ENCODE results near the gene SF3B6.

DNA sequence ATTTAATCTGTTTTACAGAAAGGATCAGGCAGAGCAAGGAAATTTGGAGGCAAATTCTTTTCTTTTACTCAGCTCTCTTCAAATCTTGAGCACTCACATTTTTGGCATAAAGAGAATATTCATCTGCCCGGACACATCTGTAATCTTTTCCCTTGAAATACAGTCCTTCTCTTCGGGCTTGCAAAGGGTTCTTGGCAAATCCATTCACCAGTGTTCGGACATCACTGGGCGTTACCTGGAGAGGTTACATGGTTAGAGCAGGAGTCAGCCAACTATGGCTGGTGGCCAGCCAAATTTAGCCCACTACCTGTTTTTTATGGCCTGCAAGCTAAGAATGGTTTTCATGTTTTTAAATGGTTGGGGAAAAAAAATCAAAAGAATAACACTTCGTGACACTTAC is 44.9 kb upstream of the SF3B6 start:
- no peak for TF ChIP-seq CTCF (IDR thresholded peaks at IDR 0.05)
- no peak for TF ChIP-seq POLR2A (IDR thresholded peaks at IDR 0.05; ENCODE audit: low read depth)
